LNCaP clone FGC (cell line): ENCODE results near the gene SNHG17.
"Not testable (repeated sequence)": the region's sequence is repeated elsewhere in the genome, so short reads cannot be mapped to it uniquely, and the experiment has no call there.

Source experiments
- DNase-seq: peaks from one replicate; pipeline ENCODE4 v3.0.0-alpha.2; 2011; ENCODE audit warnings: low read depth
- H3K4me3 ChIP-seq: 2 replicates; pipeline ENCODE4 v1.5.1; 2011; ENCODE audit warnings: mild to moderate bottlenecking, low read depth, low read length, control low read depth
- CTCF ChIP-seq: IDR thresholded peaks from 2 replicates; pipeline ENCODE4 v1.5.1; 2012; ENCODE audit warnings: mild to moderate bottlenecking; ENCODE audit not compliant: control insufficient read depth, insufficient read depth; ENCODE audit errors: extremely low read depth

SNHG17 gene

GRCh38 chr20:38420388-38421085 is 14.6 kb downstream of the SNHG17 start:
- no peak for TF ChIP-seq CTCF

GRCh38 chr20:38418509-38419204 is 16.5 kb downstream of the SNHG17 start:
- no peak for TF ChIP-seq CTCF
- DNase-seq = no peak
- no peak overlapping the region for H3K4me3 ChIP-seq

More at GRCh38 chr20:38420388-38421085, 14.6 kb downstream of the SNHG17 start:
- no peak for DNase-seq
- H3K4me3 ChIP-seq = no peak overlapping the region

- no peak for DNase-seq
- no peak for TF ChIP-seq CTCF
- no peak overlapping the region for H3K4me3 ChIP-seq
Observed at GRCh38 chr20:38414769-38415450, 20.2 kb downstream of the SNHG17 start.

GRCh38 chr20:38412877-38413577 is 22.1 kb downstream of the SNHG17 start:
- TF ChIP-seq CTCF = no peak
- no peak overlapping the region for H3K4me3 ChIP-seq
- no peak for DNase-seq

- not testable (repeated sequence) for DNase-seq, H3K4me3 ChIP-seq
Observed at GRCh38 chr20:38407822-38408221, 27.3 kb downstream of the SNHG17 start.

GRCh38 chr20:38407321-38407720 is 27.8 kb downstream of the SNHG17 start:
- H3K4me3 ChIP-seq = no peak overlapping the region
- TF ChIP-seq CTCF = no peak
- DNase-seq = no peak

- TF ChIP-seq CTCF = no peak
- DNase-seq = no peak
- no peak overlapping the region for H3K4me3 ChIP-seq
Observed at GRCh38 chr20:38406476-38406875, 28.7 kb downstream of the SNHG17 start.
